ENCODE results near the gene NXPH3. TPM values are rescaled to one million over a fixed set of nuclear protein-coding genes. Genes with fewer than 3 reads are reported as not detected.

NXPH3 gene
- total and polyA plus RNA-seq, 10 of the 15 experiments (the other 5 are each of a cell fraction or from before 2014, with no cell fraction given) = 0.08 to 0.35 (median 0.12) TPM; not detected in 2

DNA sequence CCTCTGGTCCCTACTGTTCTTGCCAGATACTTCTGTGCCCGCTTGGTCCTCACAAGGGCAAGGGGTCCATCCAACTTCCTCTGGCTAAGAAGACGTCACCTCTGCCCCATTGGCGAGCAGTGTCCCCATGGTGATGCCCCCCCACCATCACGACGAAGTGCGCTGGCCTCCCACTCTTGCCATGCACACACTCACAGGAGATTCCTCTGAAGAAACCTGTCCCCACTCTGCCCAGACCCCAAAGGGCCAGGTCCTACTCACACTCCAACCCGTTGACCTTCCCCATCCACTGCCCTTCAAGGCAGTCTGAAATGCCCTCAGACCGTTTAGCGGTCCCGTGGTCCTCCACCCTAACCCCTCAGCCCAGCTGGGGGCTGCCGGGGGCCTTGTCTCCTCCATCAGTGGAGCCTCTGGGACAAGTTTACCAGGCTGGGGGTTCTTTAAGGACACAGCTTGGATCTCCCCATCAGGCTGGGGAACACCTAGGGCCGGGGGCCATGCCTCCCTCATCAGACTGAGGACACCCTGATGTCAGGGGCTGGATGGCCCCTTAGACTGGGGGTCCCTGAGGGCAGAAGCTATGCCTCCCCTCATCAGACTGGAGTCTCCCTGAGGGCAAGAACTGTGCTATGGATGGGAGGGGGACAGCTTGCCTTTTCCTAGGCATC is 6.5 kb downstream of the NXPH3 start:
- WGBS (ENCODE audit: insufficient coverage, insufficient replicate concordance, low lambda C conversion rate, missing lambda C conversion rate) = 63% methylated on average over 12 of the region's 12 CpGs

More for the DNA sequence above, 6.5 kb downstream of the NXPH3 start:
- no peaks in the 10 kb centered on the region for H3K9me3 ChIP-seq (replicated peaks; ENCODE audit: control insufficient read depth, insufficient read depth, low read length)
- ATAC-seq (no peak), FAIRE-seq (no peak), DNase-seq (ENCODE audit: low read depth, low spot score) (no peak)
- RAD21 ChIA-PET (ENCODE audit: unreplicated experiment) = no interaction called here
- intact Hi-C loops (cut with micrococcal nuclease; ENCODE audit: unreplicated experiment) (no loop called here), in situ Hi-C loops (cut with MboI) (no loop called here)
- no peak overlapping the region for H2AFZ ChIP-seq (ENCODE audit: control insufficient read depth, low read depth, low read length)
- no peak overlapping the region for H3K4me3 ChIP-seq
- SMC1A ChIA-PET (ENCODE audit: uncharacterized antibody, unreplicated experiment) = interaction anchor here (2.6 kb wide), 1 partner anchor 114 kb away, joined by 11 read pairs; no protein-coding TSS in a partner anchor
- no peak overlapping the region for H3K27ac ChIP-seq (ENCODE audit: control insufficient read depth, insufficient read depth)
- no peaks in the 10 kb centered on the region for H4K20me1 ChIP-seq (ENCODE audit: control insufficient read depth, insufficient read depth)
- POLR2A ChIA-PET = no interaction called here
- no TSS peak for BruUV-seq (replicated peaks)
- no peak for TF ChIP-seq REST (IDR thresholded peaks at IDR 0.05; ENCODE audit: low read depth, low read length)
- TF ChIP-seq TCF12 (IDR thresholded peaks at IDR 0.05; ENCODE audit: low read depth, low read length) = no peak
- TF ChIP-seq HSF1 (IDR thresholded peaks at IDR 0.05; ENCODE audit: low read depth, low read length) = no peak
- no peak for TF ChIP-seq BHLHE40 (IDR thresholded peaks at IDR 0.05; ENCODE audit: borderline replicate concordance in 1 of 2, low read depth in 2 of 2, low read length in 1 of 2)
- no peak for TF ChIP-seq PAX8 (IDR thresholded peaks at IDR 0.05)
- peaks cover 0 to 5% of the 10 kb centered on the region in 2 experiments; a peak in 3 of 4 replicates for H3K27me3 ChIP-seq (replicated peaks in 1 of 2; ENCODE audit: control insufficient read depth in 2 of 2, insufficient read depth in 2 of 2, low read length in 1 of 2)
- H3K36me3 ChIP-seq (ENCODE audit: control insufficient read depth in 2 of 2, insufficient read depth in 2 of 2, low read length in 1 of 2) = no peaks in the 10 kb centered on the region
- no peaks in the 10 kb centered on the region for H3K4me1 ChIP-seq (ENCODE audit: control insufficient read depth, insufficient read depth, low read length)
- no peaks in the 10 kb centered on the region for H3K79me2 ChIP-seq (ENCODE audit: control insufficient read depth, insufficient read depth, low read length)
- no peak overlapping the region for H3K4me2 ChIP-seq (ENCODE audit: control insufficient read depth, insufficient read depth)
- CTCF ChIA-PET = interaction anchor here (0.6 kb wide), 1 partner anchor 106 kb away, joined by 3 read pairs; no protein-coding TSS in a partner anchor
- no peak overlapping the region for H3K9ac ChIP-seq (ENCODE audit: control insufficient read depth, insufficient read depth, low read length)

Data from GM12878 (cell line).